CMK (cell line): ENCODE data around the gene UTF1.

Experiments used
- DNase-seq: peaks from one replicate; pipeline ENCODE4 v3.0.0-alpha.2; 2010; ENCODE audit warnings: low read depth

UTF1 gene

GRCh38 chr10:133279326-133280226 lies 49.6 kb downstream of the UTF1 start:
- DNase-seq = no peak

- DNase-seq = no peak
Observed at GRCh38 chr10:133280391-133281059, 50.5 kb downstream of the UTF1 start.

- no peak for DNase-seq
Observed at GRCh38 chr10:133281084-133281483, 51.1 kb downstream of the UTF1 start.
